ENCODE results near the gene SP2.

Gene SP2

DNA sequence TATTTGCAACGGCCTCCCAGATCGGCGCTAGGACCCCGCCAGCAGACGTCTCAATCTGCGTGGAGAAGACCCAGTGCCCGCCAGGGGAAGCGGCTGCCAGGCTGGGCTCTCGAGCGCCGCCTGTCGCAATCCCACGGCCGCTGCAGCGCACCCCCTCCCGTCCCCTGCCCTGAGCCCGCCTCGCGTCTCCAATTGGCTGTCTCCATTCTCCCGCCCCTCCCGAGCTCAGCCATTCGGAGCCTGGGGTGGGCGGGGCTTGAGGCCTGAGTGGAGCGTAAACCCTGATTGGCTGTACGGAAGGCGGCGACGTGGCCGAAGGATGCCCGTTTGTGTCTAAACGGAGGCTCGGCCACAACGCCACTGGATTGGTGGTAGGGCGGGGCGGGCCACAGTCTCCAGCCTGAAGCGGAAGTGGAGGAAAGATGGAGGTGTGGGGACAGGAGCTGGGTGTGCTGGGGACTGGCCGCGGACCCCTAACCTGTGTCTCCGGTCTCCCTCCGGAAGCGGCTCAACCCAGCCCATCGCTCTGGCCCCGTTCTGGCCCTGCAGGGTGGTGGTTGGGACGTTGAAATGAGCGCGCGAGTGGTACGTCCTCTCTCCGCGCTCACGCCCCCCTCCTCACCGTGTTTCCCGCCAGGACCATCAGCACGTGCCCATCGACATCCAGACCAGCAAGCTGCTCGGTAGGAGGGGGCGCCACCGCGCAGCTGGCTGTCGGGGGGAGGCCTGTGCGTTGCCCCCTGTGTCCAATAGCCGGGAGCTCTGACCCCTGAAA is 74.9 kb downstream of the SP2 start, which contains the start of gene CDK5RAP3:
Gene CDK5RAP3, plus strand, starts transcription at position 389 of the 775 bp plus-strand sequence. Its CDS starts 34 bp downstream, at position 423.
- peak; percentile 99 for DNase-seq (ENCODE audit: low read depth, low spot score)

DNA sequence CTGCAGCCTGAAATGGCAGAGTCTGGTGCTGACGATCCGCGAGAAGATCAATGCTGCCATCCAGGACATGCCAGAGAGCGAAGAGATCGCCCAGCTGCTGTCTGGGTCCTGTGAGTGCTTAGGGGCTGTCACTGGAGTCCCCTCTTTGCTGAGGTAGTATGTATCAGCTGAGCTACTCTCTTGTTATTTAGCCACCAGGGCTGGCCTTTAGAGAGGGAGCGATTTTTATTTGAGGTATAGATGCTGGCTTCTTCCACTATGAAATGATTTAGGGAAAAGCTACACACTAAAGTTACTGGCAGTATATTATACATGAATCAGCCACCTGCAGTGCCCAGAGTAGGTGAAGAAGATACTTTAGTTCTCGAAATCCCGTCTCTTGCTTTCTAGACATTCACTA is 77.5 kb downstream of the SP2 start:
- no peak for DNase-seq (ENCODE audit: low read depth, low spot score)

GRCh38 chr17:47975189-47975822 is 79.3 kb downstream of the SP2 start:
- DNase-seq (ENCODE audit: low read depth, low spot score) = no peak

DNA sequence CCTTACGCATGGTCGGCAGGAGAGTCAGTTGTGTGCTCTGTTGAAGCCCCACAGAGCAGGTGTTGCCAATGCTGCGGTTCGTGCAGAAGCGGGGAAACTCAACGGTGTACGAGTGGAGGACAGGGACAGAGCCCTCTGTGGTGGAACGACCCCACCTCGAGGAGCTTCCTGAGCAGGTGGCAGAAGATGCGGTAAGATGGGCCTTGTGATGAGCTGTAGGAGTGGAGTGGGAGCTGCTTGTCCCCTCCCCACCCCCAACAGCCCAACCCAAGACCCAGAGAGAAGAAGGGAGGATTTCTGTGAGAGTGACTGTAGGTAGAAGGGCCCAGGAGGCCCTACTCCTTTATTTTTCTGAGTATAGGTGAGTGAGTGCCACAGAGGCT is 79.8 kb downstream of the SP2 start:
- DNase-seq (ENCODE audit: low read depth, low spot score) = no peak

DNA sequence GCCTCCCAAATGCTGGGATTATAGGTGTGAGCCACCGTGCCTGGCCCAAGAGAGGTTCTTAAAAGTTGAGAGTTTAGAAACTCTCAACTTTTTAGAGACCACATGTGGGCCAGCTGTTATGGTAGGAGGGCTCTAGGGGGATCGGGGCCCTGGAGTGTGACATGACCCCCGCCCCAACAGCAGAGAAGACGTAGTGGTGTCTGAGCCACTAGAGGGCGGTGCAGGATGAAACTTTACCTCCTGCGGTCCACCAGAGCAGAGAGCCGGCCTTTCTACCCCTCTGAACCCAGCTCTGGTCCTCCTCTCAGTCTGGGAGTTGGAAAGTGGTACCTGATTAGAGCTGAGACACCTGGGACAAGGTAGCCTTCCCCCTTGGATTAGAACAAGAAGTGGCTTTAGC is 82.3 kb downstream of the SP2 start:
- DNase-seq (ENCODE audit: low read depth, low spot score) = no peak
